WTC11 (cell line): ENCODE results near the gene DCLK2. TPM values are rescaled to one million over a fixed set of nuclear protein-coding genes. Genes with fewer than 3 reads are reported as not detected.

Source experiments
- ATAC-seq: fragments of 200-7000 bp; cut with Tn5 transposase; 2 replicates; pipeline ENCODE4 v1.10.0; 2021; ENCODE audit warnings: mild to moderate bottlenecking, moderate library complexity
- CTCF ChIA-PET: fragments of 300-600 bp; sonication (Branson Sonifier 250); formaldehyde crosslinking; loops from one replicate; lab custom pipeline; 2021; ENCODE audit warnings: antibody characterized with exemption; lab: Charles Lee
- POLR2A ChIA-PET: fragments of 350-600 bp; sonication (Branson Sonifier 250); formaldehyde crosslinking; loops from one replicate; lab custom pipeline; 2021; ENCODE audit warnings: antibody characterized with exemption; lab: Charles Lee
- DNase-seq: peaks from one replicate; pipeline ENCODE4 v3.0.0; 2021; ENCODE audit warnings: low spot score
- H3K27ac Mint-ChIP-seq: 2 replicates; pipeline ENCODE4 v1.8.0; 2021; ENCODE audit warnings: mixed read lengths
- H3K27me3 Mint-ChIP-seq: 2 replicates; pipeline ENCODE4 v1.8.0; 2021; ENCODE audit warnings: low read depth, mild to moderate bottlenecking, moderate library complexity, mixed read lengths
- H3K36me3 Mint-ChIP-seq: 2 replicates; pipeline ENCODE4 v1.8.0; 2021; ENCODE audit warnings: mixed read lengths
- H3K4me1 Mint-ChIP-seq: 2 replicates; pipeline ENCODE4 v1.8.0; 2022; ENCODE audit warnings: mixed read lengths
- H3K4me3 Mint-ChIP-seq: 2 replicates; pipeline ENCODE4 v1.8.0; 2021; ENCODE audit warnings: mild to moderate bottlenecking, moderate library complexity, mixed read lengths
- H3K9me3 Mint-ChIP-seq: 2 replicates; pipeline ENCODE4 v1.8.0; 2021; ENCODE audit warnings: mixed read lengths
- ATF1 ChIP-seq: sonication (generic); formaldehyde crosslinking; IDR thresholded peaks from 2 replicates; pipeline ENCODE4 v1.8.1; 2023; ENCODE audit warnings: mild to moderate bottlenecking, moderate library complexity, missing genetic modification reagents
- ELF4 ChIP-seq: sonication (generic); formaldehyde crosslinking; IDR thresholded peaks from 2 replicates; pipeline ENCODE4 v1.8.1; 2022; ENCODE audit warnings: low read depth, mild to moderate bottlenecking, moderate library complexity, missing genetic modification reagents
- KAT7 ChIP-seq: sonication (generic); formaldehyde crosslinking; IDR thresholded peaks from 2 replicates; pipeline ENCODE4 v1.8.1; 2023; ENCODE audit warnings: missing genetic modification reagents, mild to moderate bottlenecking, borderline replicate concordance
- MYBL2 ChIP-seq: sonication (generic); formaldehyde crosslinking; IDR thresholded peaks from 2 replicates; pipeline ENCODE4 v1.8.1; 2023; ENCODE audit warnings: mild to moderate bottlenecking, moderate library complexity, missing genetic modification reagents
- NR2C2 ChIP-seq: sonication (generic); formaldehyde crosslinking; IDR thresholded peaks from 2 replicates; pipeline ENCODE4 v1.8.0; 2022; ENCODE audit warnings: mild to moderate bottlenecking, missing genetic modification reagents
- SOX15 ChIP-seq: fragments of 250-450 bp; sonication (Bioruptor Pico); IDR thresholded peaks from 2 replicates; pipeline ENCODE4 v1.9.0; 2021; ENCODE audit warnings: mild to moderate bottlenecking
- TP53 ChIP-seq: sonication (generic); formaldehyde crosslinking; IDR thresholded peaks from 2 replicates; pipeline ENCODE4 v1.8.1; 2023; ENCODE audit warnings: mild to moderate bottlenecking, missing genetic modification reagents
- ZNF232 ChIP-seq: sonication (generic); formaldehyde crosslinking; IDR thresholded peaks from 2 replicates; pipeline ENCODE4 v1.8.0; 2022; ENCODE audit warnings: mild to moderate bottlenecking, missing genetic modification reagents
- ZNF423 ChIP-seq: fragments of 250-450 bp; sonication (Bioruptor Pico); IDR thresholded peaks from 2 replicates; pipeline ENCODE4 v2.1.2; 2022; ENCODE audit warnings: mild to moderate bottlenecking, moderate library complexity
- total RNA-seq: library from RNA; stranded (reverse); gene quantifications from 3 replicates; pipeline ENCODE4 v1.2.3, GENCODE V29; 2021
- TF ChIP-seq, protein P1 (sequence below): sonication (generic); formaldehyde crosslinking; IDR thresholded peaks from 2 replicates; pipeline ENCODE4 v1.8.1; 2022; ENCODE audit warnings: mild to moderate bottlenecking, moderate library complexity, missing genetic modification reagents
- TF ChIP-seq, protein P2 (sequence below): fragments of 250-450 bp; sonication (Bioruptor Pico); conservative IDR thresholded peaks from 2 replicates; pipeline ENCODE4 v1.9.0; 2021; ENCODE audit warnings: mild to moderate bottlenecking
- TF ChIP-seq, protein P3 (sequence below): sonication (generic); formaldehyde crosslinking; conservative IDR thresholded peaks from 2 replicates; pipeline ENCODE4 v1.8.1; 2022; ENCODE audit warnings: mild to moderate bottlenecking, missing genetic modification reagents
- TF ChIP-seq, protein P4 (sequence below): fragments of 250-450 bp; sonication (Bioruptor Pico); IDR thresholded peaks from 2 replicates; pipeline ENCODE4 v1.8.0; 2021; ENCODE audit warnings: mild to moderate bottlenecking
- TF ChIP-seq, protein P5 (sequence below): sonication (generic); formaldehyde crosslinking; IDR thresholded peaks from 2 replicates; pipeline ENCODE4 v1.8.1; 2022; ENCODE audit warnings: missing genetic modification reagents, borderline replicate concordance
- TF ChIP-seq, protein P6 (sequence below): sonication (generic); formaldehyde crosslinking; IDR thresholded peaks from 2 replicates; pipeline ENCODE4 v1.8.0; 2023; ENCODE audit warnings: missing genetic modification reagents, mild to moderate bottlenecking, borderline replicate concordance
- TF ChIP-seq, protein P7 (sequence below): sonication (generic); formaldehyde crosslinking; IDR thresholded peaks from 2 replicates; pipeline ENCODE4 v1.8.1; 2023; ENCODE audit warnings: mild to moderate bottlenecking, moderate library complexity, missing genetic modification reagents
- TF ChIP-seq, protein P8 (sequence below): sonication (generic); formaldehyde crosslinking; IDR thresholded peaks from 2 replicates; pipeline ENCODE4 v1.8.1; 2023; ENCODE audit warnings: mild to moderate bottlenecking, missing genetic modification reagents
- TF ChIP-seq, protein P9 (sequence below): sonication (generic); formaldehyde crosslinking; IDR thresholded peaks from 2 replicates; pipeline ENCODE4 v1.8.0; 2022; ENCODE audit warnings: mild to moderate bottlenecking, missing genetic modification reagents

DCLK2 gene
- total RNA-seq, 1 experiment from 2014 or later = 0.17 TPM

DNA sequence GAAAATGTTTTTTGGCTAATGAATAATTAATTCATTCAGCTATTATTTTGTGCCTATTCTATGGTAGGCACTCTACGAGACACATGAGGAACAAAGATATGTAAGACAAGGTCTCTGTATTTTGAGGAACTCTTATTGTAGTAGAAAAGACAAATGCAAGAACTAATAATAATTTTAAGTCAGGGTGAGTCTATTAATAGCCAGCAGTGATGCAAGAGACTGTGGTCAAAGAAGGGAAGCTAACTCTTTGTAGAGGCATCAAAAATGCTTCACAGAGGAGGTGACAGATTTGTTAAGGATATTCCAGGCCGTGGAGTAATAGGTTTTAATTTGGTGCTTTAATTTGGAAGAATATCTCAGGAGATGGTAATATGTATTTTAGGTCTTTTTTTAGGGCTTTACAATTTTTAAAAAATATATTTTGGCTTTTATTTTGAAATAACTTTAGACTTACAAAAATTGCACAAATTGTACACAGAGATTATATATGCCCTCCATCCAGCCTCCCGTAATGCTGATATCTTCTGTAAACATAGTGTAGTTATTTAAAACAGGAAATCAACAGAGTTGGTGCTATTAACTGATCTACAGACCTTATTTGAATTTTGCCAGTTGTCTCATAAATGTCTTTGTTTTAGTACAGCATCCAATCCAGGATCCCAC is 48.1 kb downstream of the DCLK2 start:
- Mint-ChIP-seq H3K4me3 (no peak overlapping the region), H3K27me3 (no peaks in the 10 kb centered on the region), H3K27ac (no peak overlapping the region), H3K9me3 (peaks cover 17% of the 10 kb centered on the region), H3K36me3 (peaks cover 9% of the 10 kb centered on the region; the same call in 1 of the 2 replicates), H3K4me1 (no peaks in the 10 kb centered on the region)
- POLR2A ChIA-PET = no interaction called here
- no peak for DNase-seq
- TF ChIP-seq ZNF232 (no peak), SOX15 (no peak), MYBL2 (CRISPR knock-in tag) (no peak), ATF1 (CRISPR knock-in tag) (no peak)
- TF ChIP-seq, protein P1, sequence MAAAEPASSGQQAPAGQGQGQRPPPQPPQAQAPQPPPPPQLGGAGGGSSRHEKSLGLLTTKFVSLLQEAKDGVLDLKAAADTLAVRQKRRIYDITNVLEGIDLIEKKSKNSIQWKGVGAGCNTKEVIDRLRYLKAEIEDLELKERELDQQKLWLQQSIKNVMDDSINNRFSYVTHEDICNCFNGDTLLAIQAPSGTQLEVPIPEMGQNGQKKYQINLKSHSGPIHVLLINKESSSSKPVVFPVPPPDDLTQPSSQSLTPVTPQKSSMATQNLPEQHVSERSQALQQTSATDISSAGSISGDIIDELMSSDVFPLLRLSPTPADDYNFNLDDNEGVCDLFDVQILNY (CRISPR knock-in tag) = no peak
- no peak for ATAC-seq
- CTCF ChIA-PET = no interaction called here

DNA sequence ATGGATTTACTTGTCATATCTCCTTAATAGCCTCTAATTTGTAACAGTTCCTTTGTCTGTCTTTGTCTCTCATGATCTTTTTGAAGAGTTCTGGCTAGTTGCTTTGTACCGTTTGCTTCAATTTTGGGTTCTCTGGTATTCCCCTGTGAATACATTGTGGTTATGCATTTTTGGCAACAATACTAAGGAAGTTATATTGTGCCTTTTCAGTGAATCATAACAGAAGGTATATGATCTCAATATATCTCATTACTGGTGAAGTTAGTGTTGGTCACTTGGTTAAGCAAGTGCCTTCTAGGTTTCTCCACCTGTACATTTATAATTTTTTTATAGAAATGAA is 48.6 kb downstream of the DCLK2 start:
- peaks cover 12% of the 10 kb centered on the region for H3K9me3 Mint-ChIP-seq
- no peak overlapping the region for H3K4me3 Mint-ChIP-seq
- TF ChIP-seq KAT7 (CRISPR knock-in tag) = no peak
- TF ChIP-seq, protein P2, sequence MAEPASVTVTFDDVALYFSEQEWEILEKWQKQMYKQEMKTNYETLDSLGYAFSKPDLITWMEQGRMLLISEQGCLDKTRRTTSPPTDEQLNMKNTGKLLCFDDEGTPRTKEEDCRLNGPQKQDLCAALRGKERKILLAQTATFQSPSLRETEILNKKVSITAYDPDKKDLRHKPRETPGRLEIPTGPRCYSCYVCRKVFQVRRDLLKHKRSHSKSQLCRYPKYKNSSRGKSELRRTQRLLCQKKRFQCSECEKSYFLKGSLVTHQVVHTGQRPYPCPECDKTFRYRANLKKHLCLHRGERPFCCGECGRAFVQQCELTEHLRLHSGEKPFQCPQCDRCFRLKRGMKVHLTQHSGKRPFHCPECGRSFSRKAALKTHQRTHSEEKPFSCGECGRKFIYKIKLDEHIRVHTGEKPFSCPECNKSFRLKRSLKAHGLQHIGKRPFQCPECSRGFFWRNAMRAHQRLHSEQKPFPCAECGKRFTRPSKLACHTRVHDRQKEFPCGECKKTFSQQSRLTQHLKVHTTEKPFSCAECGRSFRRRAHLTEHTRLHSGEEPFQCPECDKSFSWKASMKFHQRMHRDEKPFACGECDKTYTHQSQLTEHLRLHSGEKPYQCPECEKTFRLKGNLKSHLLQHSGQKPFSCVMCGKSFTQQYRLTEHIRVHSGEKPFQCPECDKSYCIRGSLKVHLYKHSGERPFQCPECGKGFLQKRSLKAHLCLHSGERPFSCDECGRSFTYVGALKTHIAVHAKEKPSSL (CRISPR knock-in tag) = no peak
- TF ChIP-seq, protein P3, sequence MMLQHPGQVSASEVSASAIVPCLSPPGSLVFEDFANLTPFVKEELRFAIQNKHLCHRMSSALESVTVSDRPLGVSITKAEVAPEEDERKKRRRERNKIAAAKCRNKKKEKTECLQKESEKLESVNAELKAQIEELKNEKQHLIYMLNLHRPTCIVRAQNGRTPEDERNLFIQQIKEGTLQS (CRISPR knock-in tag) = no peak
- TF ChIP-seq, protein P4, sequence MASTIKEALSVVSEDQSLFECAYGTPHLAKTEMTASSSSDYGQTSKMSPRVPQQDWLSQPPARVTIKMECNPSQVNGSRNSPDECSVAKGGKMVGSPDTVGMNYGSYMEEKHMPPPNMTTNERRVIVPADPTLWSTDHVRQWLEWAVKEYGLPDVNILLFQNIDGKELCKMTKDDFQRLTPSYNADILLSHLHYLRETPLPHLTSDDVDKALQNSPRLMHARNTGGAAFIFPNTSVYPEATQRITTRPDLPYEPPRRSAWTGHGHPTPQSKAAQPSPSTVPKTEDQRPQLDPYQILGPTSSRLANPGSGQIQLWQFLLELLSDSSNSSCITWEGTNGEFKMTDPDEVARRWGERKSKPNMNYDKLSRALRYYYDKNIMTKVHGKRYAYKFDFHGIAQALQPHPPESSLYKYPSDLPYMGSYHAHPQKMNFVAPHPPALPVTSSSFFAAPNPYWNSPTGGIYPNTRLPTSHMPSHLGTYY = no peak
- TF ChIP-seq, protein P5, sequence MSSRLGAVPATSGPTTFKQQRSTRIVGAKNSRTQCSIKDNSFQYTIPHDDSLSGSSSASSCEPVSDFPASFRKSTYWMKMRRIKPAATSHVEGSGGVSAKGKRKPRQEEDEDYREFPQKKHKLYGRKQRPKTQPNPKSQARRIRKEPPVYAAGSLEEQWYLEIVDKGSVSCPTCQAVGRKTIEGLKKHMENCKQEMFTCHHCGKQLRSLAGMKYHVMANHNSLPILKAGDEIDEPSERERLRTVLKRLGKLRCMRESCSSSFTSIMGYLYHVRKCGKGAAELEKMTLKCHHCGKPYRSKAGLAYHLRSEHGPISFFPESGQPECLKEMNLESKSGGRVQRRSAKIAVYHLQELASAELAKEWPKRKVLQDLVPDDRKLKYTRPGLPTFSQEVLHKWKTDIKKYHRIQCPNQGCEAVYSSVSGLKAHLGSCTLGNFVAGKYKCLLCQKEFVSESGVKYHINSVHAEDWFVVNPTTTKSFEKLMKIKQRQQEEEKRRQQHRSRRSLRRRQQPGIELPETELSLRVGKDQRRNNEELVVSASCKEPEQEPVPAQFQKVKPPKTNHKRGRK (CRISPR knock-in tag) = no peak
- TF ChIP-seq, protein P6, sequence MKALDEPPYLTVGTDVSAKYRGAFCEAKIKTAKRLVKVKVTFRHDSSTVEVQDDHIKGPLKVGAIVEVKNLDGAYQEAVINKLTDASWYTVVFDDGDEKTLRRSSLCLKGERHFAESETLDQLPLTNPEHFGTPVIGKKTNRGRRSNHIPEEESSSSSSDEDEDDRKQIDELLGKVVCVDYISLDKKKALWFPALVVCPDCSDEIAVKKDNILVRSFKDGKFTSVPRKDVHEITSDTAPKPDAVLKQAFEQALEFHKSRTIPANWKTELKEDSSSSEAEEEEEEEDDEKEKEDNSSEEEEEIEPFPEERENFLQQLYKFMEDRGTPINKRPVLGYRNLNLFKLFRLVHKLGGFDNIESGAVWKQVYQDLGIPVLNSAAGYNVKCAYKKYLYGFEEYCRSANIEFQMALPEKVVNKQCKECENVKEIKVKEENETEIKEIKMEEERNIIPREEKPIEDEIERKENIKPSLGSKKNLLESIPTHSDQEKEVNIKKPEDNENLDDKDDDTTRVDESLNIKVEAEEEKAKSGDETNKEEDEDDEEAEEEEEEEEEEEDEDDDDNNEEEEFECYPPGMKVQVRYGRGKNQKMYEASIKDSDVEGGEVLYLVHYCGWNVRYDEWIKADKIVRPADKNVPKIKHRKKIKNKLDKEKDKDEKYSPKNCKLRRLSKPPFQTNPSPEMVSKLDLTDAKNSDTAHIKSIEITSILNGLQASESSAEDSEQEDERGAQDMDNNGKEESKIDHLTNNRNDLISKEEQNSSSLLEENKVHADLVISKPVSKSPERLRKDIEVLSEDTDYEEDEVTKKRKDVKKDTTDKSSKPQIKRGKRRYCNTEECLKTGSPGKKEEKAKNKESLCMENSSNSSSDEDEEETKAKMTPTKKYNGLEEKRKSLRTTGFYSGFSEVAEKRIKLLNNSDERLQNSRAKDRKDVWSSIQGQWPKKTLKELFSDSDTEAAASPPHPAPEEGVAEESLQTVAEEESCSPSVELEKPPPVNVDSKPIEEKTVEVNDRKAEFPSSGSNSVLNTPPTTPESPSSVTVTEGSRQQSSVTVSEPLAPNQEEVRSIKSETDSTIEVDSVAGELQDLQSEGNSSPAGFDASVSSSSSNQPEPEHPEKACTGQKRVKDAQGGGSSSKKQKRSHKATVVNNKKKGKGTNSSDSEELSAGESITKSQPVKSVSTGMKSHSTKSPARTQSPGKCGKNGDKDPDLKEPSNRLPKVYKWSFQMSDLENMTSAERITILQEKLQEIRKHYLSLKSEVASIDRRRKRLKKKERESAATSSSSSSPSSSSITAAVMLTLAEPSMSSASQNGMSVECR = no peak
- no peak for TF ChIP-seq ZNF423 (CRISPR knock-in tag)
- TF ChIP-seq NR2C2 = no peak
- TF ChIP-seq, protein P7, sequence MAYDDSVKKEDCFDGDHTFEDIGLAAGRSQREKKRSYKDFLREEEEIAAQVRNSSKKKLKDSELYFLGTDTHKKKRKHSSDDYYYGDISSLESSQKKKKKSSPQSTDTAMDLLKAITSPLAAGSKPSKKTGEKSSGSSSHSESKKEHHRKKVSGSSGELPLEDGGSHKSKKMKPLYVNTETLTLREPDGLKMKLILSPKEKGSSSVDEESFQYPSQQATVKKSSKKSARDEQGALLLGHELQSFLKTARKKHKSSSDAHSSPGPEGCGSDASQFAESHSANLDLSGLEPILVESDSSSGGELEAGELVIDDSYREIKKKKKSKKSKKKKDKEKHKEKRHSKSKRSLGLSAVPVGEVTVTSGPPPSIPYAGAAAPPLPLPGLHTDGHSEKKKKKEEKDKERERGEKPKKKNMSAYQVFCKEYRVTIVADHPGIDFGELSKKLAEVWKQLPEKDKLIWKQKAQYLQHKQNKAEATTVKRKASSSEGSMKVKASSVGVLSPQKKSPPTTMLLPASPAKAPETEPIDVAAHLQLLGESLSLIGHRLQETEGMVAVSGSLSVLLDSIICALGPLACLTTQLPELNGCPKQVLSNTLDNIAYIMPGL (CRISPR knock-in tag) = no peak
- no peak for TF ChIP-seq ELF4 (CRISPR knock-in tag)
- no peak for TF ChIP-seq TP53
- TF ChIP-seq, protein P8, sequence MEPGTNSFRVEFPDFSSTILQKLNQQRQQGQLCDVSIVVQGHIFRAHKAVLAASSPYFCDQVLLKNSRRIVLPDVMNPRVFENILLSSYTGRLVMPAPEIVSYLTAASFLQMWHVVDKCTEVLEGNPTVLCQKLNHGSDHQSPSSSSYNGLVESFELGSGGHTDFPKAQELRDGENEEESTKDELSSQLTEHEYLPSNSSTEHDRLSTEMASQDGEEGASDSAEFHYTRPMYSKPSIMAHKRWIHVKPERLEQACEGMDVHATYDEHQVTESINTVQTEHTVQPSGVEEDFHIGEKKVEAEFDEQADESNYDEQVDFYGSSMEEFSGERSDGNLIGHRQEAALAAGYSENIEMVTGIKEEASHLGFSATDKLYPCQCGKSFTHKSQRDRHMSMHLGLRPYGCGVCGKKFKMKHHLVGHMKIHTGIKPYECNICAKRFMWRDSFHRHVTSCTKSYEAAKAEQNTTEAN (CRISPR knock-in tag) = no peak
- TF ChIP-seq, protein P9, sequence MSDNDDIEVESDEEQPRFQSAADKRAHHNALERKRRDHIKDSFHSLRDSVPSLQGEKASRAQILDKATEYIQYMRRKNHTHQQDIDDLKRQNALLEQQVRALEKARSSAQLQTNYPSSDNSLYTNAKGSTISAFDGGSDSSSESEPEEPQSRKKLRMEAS (CRISPR knock-in tag) = no peak
- no peak overlapping the region for H3K27ac Mint-ChIP-seq
- CTCF ChIA-PET = no interaction called here
- ATAC-seq = no peak
- DNase-seq = no peak
- peaks cover 4% of the 10 kb centered on the region; the same call in 1 of the 2 replicates for H3K36me3 Mint-ChIP-seq
- H3K27me3 Mint-ChIP-seq = no peaks in the 10 kb centered on the region
- POLR2A ChIA-PET = no interaction called here
- no peaks in the 10 kb centered on the region for H3K4me1 Mint-ChIP-seq
